NCI-H345 treated with DMSO at 0.1 percent for 48 hours (cell line): Measurements from ENCODE around the gene ZBTB39.
"Not testable (repeated sequence)": the region's sequence is repeated elsewhere in the genome, so short reads cannot be mapped to it uniquely, and the experiment has no call there.

Experiments used
- DNase-seq: peaks from one replicate; lab custom pipeline; 2025; ENCODE audit not compliant: unreplicated experiment; lab: John Stamatoyannopoulos, UW

ZBTB39 gene

DNA sequence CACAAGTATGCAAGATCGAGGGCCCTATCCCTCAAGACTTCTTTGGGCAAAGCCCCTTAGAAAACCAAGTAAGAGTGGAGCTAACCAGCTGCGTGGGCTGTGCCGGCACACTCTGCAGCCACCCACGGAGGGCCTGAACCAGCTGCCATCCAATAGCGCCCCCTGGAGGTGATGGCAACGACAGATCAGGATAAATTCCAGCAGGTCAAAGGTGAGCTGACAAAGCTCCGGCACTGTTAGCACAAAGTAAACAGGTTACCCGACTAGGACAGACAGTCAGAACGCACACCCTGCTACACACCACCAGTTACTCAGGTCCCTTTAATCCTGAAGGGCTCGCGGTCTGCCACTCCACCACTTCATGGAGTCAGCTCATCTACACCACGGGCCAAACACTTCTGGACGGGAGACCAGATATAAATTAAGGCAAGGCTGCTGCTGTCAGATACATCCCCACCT, 4.9 kb downstream of the ZBTB39 start:
- no peak for DNase-seq

DNA sequence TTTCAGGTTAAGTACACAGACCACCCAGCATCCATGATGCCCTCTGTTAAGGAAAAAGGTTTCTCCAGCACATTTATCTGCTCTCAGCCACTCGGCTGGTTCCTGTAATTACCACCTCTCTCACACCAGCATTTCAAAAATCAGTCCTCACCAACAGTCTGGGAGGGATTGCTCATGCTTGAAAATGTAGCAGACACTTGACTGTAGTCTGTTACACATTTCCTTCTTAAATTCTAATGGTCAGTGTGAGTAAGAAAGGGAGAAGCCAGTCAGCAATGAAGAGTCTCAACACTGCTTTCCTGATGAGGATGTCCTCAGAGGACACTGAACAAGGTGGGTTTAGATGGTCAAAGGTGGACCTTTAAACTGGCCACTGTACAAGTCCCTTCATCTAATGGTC, 6.0 kb downstream of the ZBTB39 start:
- no peak for DNase-seq

DNA sequence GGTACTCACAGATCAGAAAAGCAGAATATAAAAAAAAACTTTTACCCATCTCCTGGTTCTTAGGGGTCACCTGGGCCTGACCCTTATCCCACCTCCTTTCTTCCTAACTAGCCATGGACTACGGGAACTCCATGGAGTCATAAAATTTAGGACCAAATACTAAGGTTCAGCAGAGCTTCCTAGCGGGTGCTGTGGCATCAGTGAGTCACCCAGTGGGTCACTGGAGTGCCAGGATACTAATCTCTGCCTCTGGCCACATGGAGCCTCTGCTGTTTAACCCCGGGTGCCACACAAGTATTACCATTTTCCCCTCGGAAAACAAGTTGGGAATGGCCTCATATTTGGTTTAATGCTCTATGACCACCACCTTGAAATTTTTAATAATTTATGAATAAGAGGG, 6.9 kb downstream of the ZBTB39 start:
- DNase-seq: no peak

DNA sequence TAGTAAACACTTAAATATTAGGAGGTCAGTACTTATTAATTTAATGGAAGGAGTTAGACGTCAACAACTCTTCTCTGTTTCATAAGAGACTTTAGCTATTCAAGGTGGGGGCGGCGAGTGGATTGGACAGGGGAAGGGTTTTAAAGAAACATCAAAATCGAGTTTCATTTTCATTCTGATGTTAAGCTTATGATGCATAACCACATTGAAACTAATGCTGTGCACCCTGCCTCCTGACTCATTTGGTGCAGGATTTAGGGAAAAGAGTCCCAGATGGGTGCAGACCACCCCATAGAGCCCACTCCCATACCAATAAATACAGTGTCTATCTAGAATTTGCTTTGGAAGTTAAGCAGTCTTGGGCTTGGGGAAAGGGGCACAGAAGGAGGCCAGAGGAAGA, 7.4 kb downstream of the ZBTB39 start:
- DNase-seq: no peak

DNA sequence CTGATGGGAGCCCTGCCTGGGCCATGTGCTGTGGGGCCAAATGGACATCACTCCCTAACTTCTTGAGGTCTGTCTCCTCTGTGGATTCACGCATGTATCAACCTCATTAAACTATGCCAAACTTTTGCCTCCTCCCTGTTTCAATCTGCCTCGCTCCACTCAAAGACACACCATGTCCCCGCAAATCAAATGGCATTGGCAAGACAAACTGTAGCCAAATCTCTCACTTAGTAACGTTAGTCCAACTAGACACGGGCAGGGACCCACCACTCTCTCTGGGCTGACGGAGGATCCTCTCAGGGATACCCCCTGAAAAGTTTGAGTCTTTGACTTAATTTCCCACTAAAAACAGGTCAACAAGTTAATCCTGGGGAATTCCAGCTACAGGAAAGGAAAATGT, 8.0 kb downstream of the ZBTB39 start:
- no peak for DNase-seq

DNA sequence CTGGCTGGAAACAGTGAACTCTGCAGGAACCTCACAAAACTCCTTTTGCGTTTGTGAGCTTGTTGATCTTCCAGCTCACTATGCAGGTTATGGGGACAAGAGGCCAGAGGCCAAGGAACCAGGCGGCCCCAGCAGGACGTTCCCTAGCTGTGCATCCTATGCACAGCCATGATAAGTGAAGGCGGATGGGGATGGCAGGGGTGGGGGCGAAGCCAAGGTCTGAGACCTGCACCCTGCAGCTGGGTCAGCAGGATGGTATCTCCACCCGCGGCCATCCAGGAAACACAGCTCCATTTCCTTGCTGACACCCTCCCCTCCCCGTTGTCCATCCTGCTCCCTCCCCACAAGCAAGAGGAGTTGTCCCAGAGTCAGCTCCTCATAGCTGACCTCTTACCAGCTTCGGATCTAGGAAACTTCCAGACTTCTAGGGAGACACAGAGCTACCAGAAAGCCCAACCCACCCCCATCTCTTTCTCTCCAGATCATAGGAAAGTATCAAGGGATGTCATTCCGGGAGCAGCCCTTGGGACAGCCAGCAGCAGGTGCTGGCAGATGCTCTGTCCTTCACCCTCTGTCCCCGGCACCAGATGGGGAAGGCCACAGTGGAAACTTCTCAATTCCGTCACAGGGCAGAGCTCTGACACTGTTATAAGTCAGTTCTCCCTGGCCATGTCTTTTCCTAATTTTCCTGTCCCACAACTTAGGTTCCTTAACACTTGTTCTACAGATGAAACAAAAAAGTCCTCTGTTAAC, 9.4 kb downstream of the ZBTB39 start:
- DNase-seq: no peak

DNA sequence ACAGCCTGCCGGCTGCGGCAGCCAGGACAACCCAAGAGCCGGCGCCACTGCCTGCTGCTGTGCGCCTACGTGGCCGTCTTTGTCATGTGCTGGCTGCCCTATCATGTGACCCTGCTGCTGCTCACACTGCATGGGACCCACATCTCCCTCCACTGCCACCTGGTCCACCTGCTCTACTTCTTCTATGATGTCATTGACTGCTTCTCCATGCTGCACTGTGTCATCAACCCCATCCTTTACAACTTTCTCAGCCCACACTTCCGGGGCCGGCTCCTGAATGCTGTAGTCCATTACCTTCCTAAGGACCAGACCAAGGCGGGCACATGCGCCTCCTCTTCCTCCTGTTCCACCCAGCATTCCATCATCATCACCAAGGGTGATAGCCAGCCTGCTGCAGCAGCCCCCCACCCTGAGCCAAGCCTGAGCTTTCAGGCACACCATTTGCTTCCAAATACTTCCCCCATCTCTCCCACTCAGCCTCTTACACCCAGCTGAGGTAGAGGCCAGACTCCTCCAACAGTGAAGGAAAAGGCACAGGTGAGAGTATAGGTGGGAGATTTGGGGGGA, 10.3 kb downstream of the ZBTB39 start:
- DNase-seq: no peak

DNA sequence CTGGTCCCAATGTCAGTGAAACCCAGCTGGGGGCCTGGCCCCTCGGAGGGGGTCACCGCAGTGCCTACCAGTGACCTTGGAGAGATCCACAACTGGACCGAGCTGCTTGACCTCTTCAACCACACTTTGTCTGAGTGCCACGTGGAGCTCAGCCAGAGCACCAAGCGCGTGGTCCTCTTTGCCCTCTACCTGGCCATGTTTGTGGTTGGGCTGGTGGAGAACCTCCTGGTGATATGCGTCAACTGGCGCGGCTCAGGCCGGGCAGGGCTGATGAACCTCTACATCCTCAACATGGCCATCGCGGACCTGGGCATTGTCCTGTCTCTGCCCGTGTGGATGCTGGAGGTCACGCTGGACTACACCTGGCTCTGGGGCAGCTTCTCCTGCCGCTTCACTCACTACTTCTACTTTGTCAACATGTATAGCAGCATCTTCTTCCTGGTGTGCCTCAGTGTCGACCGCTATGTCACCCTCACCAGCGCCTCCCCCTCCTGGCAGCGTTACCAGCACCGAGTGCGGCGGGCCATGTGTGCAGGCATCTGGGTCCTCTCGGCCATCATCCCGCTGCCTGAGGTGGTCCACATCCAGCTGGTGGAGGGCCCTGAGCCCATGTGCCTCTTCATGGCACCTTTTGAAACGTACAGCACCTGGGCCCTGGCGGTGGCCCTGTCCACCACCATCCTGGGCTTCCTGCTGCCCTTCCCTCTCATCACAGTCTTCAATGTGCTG, 11.0 kb downstream of the ZBTB39 start:
- no peak for DNase-seq

DNA sequence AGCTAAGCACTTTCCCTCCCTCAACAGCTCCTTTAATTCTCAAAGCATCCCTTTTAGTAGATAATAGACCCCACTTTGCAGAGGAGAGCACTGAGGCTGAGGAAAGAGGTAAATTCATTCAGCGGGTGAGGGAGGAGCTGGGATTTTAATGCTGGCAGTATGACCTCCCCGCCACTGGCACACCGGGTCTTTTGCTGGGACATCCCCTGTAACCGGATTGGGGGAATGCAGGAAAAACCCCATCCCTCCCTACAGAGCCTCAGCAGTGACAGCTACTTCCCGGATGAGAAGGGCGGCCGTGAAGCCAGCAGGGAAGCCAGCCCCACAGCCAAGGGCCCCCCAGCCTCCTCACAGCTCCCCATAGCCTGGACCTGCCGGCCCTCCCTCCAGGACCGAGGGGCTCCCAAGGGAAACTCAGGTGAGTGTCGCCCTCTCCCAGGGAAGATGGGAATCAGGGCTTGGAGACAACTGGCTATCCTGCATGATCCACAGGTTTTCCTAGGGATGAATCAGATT, 12.1 kb downstream of the ZBTB39 start:
- DNase-seq: no peak

DNA sequence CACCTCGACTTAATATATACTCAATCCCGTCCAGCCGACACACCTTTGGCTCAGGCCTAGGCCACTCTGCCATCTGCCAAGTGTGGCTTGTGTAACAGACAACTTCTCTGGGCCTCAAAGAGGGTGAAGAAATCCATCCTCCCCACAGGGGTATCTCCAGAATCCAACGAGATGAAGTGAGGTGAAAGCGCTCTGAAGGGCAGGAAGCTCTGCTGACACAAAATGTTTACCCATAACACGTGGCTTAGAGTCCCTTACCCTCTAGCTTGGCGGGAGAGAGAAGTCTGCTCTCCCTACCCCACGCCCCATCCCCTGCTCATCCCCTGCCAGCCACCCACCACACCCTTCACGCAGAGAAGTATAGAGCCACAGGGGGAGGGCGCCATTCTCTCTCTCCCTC, 13.0 kb downstream of the ZBTB39 start:
- no peak for DNase-seq

DNA sequence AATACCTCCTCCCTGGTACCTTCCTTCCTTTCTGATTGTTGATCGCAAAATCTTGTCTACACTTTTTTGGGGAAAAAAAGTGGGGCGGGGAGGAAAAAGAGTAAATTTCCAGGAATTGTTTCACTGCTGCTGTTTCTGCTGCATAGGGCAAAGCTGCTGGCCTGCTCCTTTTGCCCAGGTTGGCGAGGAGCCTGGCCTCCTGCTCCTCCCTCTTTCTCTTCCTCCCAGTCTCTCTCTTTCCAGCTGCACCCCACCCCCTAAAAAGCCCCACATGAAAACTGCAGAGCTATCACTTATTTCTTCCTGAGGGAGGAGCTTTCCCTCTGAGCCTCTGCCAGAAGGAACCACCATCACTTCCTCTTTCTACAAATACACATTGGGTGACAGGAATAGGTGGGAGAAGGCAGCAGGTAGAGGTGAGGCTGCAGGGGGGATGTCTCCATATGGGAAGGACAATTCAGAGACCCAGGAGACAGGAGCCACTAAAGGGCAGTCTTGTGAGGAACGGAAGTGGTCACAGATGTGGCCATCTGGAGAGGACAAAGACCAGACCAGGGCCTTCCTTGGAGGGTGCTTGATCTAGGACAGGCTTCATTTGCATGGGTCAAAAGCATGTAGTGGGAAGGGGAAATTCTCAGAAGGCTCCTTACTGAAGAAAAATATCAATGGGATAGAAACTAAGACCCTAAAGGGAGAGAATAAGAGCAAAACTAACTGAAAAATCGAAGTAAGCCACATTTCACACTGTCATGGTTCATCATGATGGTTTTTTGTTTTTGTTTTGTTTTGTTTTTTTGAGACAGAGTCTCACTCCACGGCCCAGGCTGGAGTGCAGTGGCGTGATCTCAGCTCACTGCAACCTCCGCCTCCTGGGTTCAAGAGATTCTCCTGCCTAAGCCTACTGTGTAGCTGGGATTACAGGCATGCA, 14.8 kb downstream of the ZBTB39 start:
- no peak for DNase-seq

DNA sequence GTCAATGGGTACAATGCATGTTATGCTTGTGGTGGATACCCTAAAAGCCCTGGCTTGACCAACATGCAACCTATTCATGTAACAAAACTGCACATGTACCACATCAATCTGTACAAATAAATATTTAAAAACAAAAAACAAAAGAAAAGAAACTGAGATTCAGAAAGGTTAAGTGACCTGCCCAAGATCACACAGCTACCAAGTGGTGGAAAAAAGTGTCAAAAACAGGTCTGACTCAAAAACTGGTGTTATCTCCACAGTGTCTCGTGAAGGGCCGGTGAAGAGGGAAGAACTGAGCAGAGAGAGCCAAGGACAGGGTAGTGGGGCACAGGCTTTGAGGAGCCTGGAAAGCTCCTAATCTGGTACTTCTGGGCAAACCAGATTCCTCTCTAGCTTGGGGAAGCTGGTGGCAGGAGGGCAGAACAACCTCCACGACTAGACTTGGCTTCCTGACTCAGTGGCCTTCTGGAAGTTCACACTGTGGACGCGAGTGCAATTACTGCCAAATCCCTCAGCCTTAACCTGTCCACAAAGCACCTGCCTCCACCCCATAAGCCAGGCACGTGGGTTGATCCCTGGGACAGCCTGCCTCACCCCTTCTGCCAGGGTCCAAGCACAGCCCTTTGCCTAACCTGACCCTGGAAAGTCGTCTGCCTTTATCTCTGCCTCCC, 15.6 kb downstream of the ZBTB39 start:
- no peak for DNase-seq

DNA sequence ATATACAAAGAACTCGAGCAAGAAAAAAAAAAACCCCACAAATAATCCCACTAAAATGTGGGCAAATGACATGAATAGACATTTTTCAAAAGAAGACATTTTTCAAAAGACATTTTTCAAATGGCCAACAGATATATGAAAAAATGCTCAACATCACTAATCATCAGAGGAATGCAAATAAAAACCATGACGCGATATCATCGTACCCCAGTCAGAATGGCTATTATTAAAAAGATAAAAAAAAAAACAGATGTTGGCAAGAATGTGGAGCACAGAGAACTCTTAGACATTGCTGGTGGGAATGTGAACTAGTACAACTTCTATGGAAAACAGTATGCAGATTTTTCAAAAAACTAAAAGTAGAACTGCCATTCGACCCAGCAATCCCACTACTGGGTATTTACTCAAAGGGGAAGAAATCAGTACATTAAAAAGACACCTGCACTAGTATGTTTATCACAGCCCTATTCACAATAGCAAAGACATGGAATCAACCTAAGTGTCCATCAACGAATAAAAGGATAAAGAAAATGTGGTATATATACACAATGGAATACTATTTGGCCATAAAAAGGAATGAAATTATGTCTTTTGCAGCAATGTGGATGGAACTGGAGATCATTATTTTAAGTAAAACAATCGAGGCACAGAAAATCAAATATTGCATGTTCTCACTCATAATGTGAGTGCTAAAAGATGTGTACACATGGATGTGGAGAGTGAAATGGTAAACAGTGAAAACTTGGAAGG, 16.3 kb downstream of the ZBTB39 start:
- DNase-seq: no peak

DNA sequence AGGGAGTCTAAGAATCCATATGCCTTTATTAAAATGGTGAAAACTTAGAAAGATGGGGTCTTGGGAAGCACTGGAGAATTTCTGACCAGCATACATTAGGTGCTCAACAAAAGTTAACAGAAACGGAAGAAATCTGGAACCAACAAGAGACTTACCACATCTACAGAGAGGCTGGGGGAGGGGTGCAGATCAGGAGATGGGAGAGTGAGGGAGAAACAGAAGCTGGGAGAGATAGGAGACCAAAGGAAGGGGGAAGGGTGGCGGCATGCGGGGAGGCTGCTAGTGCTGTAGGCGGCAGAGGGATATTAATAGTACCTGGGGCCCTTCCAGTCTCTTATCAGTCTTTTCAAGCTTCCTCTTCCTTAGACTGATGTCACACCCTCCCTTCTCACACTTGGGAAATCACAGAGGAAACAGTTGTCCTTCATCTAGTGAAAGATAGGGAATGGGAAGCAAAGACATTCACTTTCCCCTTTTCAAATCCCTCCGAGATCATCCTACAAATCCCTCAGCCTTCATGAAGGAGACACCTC, 18.1 kb downstream of the ZBTB39 start:
- no peak for DNase-seq

DNA sequence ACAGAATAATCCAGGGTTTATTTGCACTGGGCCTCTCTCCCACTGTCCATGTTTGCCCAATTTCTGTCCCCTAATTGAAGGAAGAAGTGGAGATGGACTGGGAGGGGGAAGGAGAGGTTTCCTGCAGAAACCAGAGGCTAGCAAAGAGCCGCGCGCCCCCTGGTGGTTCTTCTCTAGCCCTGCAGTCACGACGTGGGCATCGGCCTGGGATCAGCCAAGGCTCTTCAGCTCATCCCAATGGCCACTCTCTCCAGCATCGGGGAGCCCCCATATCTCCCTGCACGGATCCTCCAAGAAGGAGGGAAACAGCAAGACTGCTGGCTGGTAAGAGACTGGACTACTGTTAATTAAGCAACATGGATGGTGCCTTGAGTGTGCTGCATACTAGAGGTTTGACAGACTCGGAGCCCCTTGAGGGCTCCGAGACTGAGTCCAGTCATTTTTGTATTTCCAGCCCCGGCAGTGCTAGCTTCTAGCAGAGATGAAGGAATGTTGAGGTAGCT, 18.7 kb downstream of the ZBTB39 start:
- DNase-seq: peak; percentile 65

DNA sequence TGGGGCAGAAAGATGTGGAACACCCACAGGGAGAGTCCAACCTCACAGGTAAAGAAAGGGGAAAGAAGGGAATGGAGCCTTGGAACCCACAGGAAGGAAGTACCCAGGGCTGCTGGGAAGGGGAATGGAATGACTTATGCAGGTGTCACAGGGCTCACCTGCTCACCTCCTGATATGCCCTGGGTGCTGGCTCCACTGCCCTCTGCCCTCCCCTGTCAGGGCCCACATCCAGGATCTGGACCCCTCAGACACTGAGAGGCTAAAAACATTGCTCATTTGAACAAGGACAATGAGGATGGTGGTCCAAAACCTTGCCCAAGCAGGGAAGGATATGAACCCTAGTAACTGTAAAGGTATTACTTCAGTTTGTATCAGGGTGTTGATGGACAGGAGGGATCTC, 19.3 kb downstream of the ZBTB39 start:
- no peak for DNase-seq

DNA sequence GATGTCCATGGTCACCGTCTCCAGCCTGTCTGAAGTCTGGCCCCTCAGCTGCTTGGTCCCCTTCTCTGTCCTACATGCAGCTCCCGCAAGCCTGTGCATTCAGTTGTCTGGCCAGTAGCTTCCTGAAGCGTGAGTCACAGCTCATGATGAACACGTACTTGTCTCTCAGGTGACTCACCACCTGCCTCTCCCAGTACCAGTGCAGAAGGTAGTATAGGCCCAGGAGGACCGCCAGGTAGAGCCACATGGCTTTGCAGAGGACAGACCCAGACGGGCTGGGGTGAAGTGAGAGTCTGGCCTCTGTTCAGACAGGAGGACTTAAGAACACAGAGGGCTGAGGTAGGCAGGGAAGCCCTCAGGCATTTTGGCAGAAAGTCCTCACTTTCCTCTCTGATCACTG, 20.6 kb downstream of the ZBTB39 start:
- not testable (repeated sequence) for DNase-seq

DNA sequence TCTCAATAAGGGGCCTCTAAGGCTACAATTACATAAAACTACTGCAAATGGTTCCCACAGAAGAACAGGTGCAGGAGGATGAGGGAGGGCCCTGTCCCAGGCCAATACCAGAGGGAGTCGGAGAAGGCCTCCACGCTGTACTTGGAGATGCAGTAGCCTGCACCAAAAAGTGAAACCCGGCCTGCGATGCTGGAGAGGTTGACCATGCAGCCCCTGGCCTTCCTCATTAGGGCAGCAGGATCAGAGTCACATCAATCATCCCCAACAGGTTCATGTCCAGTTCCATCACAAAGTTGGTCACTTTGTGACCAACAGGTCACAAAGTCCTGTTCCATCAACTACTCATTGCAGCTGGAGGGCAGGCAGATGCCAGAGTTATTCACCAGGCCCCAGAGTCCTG, 23.0 kb downstream of the ZBTB39 start:
- no peak for DNase-seq

DNA sequence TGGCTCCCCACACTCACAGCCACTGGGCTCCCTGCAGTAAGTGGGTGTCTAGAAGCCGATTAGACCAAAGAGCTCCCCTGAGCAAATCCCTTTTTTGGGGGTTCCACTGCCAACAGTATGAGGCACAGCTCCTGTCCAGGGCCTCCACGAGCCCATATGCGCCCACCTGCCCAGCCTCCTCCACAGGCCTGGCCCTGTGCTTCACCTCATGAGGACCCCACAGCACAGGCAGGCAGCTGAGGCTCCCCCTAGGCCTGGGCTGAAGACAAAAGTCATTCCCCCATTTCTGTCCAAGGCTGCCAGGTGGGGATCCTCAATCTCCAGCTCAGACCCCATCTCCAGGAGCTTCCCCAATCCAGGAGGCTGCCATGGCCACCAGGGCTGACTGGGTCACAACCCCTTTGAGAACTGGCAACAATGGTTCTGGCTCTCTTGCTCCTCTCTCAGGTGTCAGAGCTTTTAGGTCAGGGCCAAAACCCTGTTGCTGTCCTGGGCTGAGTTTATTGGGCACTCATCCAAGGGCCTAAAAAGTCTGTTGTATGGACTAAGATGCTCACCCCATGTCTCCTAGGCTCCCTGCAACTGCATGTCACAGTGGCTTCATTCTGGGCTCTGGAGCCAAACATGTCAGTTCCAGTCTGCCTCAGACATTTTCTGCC, 23.6 kb downstream of the ZBTB39 start:
- not testable (repeated sequence) for DNase-seq
